Ovary (tissue), 9 donors: ENCODE data around the gene WWOX. TPM values are rescaled to one million over a fixed set of nuclear protein-coding genes. Genes with fewer than 3 reads are reported as not detected.

Source experiments
- DNase-seq, 5 donors: peaks; one replicate each; pipeline ENCODE4 v3.0.0-alpha.2; 2019 to 2020
- H3K27ac ChIP-seq, 2 donors: fragments of 200-600 bp; one replicate each; pipeline versions ENCODE4 v1.5.1 to v1.8.0; 2019 to 2022
- H3K27me3 ChIP-seq: fragments of 200-600 bp; one replicate; pipeline ENCODE4 v1.8.0; 2022
- H3K36me3 ChIP-seq: fragments of 200-600 bp; sonication (generic); one replicate; pipeline ENCODE4 v1.5.1; 2019
- H3K4me1 ChIP-seq: one replicate; pipeline ENCODE4 v1.8.1; 2013; ENCODE audit warnings: mild to moderate bottlenecking, moderate library complexity; ENCODE audit not compliant: insufficient read depth
- H3K4me3 ChIP-seq: fragments of 200-600 bp; sonication (generic); one replicate; pipeline ENCODE4 v1.5.1; 2017
- H3K9me3 ChIP-seq, 2 donors: fragments of 200-600 bp in 1 of 2; sonication (generic) in 1 of 2; one replicate each; pipeline versions ENCODE4 v1.5.1 to v1.8.1; 2013 to 2019; ENCODE audit warnings: mild to moderate bottlenecking in 1 of 2, moderate library complexity in 1 of 2
- EP300 ChIP-seq: sonication (generic); formaldehyde crosslinking; IDR thresholded peaks from one replicate; pipeline ENCODE4 v1.6.1; 2017; ENCODE audit warnings: antibody characterized with exemption
- POLR2A ChIP-seq: fragments of 450-650 bp; IDR thresholded peaks from one replicate; pipeline ENCODE4 v1.6.1; 2017; ENCODE audit warnings: antibody characterized with exemption, mild to moderate bottlenecking, moderate library complexity
- WGBS, 3 donors: extraction: QIAGEN DNeasy Blood & Tissue Kit in 1 of 3; methylation state at CpG; one replicate each; pipeline versions ENCODE4 v1.1.5 to v1.1.7; 2013 to 2017; 5-methylcytosine and 5-hydroxymethylcytosine counted together
- intact Hi-C, 4 donors: fragments of 100-400 bp; cut with DNase I; formaldehyde crosslinking; loops; one replicate each; pipeline versions ENCODE4 v1.11.0 to v1.15.1; 2022 to 2023
- polyA plus RNA-seq, 2 donors: library from polyadenylated mRNA; stranded (reverse); fragments of 200-250 nt in 1 of 2; fragments of 350-450 nt in 1 of 2; fragmentation: Illumina TruSeq in 1 of 2; extraction: RNeasy Lipid Tissue Mini Kit (QIAGEN cat#74804) in 1 of 2; gene quantifications; one replicate each; pipeline ENCODE4 v1.2.3, GENCODE V29; 2013 to 2014
- total RNA-seq, 7 donors: library from RNA; depleted of rRNA in 2 of 7; stranded (reverse); fragments of >200 nt in 2 of 7; fragmentation: NEBNext Ultra II Directional in 3 of 7; extraction: Animal tissue kit (Norgen Biotek cat#: 25700) in 3 of 7; gene quantifications; one replicate each; pipeline versions ENCODE4 v1.1.0 to v1.2.4, GENCODE V29; 2016 to 2023
- TF ChIP-seq, protein P1 (sequence below), 3 donors: fragments of 450-650 bp in 2 of 3; fragments of 200-600 bp in 1 of 3; IDR thresholded peaks; one replicate each; pipeline versions ENCODE4 v1.5.1 to v1.8.0; 2016 to 2022; ENCODE audit warnings: antibody characterized with exemption in 3 of 3, mild to moderate bottlenecking in 1 of 3
- donor health status: DM: no; HTN: no; CAD: no; lungs with moderate emphysema.
- donor health status: DM: no; HTN: no; CAD: no.
- donor health status: Bipolar disorder and iron deficiency.
- donor health status: DM: yes; HTN: yes; CAD: no.
- donor health status: DM: no; HTN: no; CAD: no.
- donor health status: DM: yes; HTN: yes; CAD: no.

The WWOX gene
- total and polyA plus RNA-seq, 9 donors = 11.0 to 40.5 (median 25.2) TPM

DNA sequence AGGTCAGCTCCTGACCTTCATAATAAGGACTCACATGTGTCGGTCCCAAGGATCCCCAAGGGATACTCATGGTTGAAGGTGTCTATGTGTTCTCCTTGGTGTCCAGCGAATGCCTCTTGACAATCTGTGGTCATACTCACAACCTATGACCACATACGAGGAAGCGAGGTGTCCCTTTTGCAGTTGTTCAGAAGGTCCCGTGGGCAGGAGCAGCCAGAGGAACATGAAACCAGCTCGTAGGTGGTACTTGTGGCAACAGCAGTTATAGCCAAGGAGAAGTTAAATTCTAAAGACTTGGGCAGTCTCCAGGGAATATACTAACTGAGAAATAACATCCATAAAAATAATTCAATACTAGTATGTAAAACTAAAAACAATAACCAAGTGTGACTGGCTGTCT lies 685.3 kb downstream of the WWOX start:
- H3K27ac ChIP-seq = no peak overlapping the region
- H3K4me3 ChIP-seq = no peak overlapping the region
- intact Hi-C loops = no loop called here
- TF ChIP-seq POLR2A = no peak
- TF ChIP-seq, protein P1, sequence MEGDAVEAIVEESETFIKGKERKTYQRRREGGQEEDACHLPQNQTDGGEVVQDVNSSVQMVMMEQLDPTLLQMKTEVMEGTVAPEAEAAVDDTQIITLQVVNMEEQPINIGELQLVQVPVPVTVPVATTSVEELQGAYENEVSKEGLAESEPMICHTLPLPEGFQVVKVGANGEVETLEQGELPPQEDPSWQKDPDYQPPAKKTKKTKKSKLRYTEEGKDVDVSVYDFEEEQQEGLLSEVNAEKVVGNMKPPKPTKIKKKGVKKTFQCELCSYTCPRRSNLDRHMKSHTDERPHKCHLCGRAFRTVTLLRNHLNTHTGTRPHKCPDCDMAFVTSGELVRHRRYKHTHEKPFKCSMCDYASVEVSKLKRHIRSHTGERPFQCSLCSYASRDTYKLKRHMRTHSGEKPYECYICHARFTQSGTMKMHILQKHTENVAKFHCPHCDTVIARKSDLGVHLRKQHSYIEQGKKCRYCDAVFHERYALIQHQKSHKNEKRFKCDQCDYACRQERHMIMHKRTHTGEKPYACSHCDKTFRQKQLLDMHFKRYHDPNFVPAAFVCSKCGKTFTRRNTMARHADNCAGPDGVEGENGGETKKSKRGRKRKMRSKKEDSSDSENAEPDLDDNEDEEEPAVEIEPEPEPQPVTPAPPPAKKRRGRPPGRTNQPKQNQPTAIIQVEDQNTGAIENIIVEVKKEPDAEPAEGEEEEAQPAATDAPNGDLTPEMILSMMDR (IDR thresholded peaks at IDR 0.05) = no peak
- TF ChIP-seq EP300 = no peak
- H3K4me1 ChIP-seq = no peaks in the 10 kb centered on the region
- H3K36me3 ChIP-seq = no peaks in the 10 kb centered on the region
- H3K27me3 ChIP-seq = no peaks in the 10 kb centered on the region
- DNase-seq = no peak
- no peaks in the 10 kb centered on the region for H3K9me3 ChIP-seq
- 89 to 91% (median 90%) methylated on average over 6 of the region's 6 CpGs for WGBS, 3 donors

DNA sequence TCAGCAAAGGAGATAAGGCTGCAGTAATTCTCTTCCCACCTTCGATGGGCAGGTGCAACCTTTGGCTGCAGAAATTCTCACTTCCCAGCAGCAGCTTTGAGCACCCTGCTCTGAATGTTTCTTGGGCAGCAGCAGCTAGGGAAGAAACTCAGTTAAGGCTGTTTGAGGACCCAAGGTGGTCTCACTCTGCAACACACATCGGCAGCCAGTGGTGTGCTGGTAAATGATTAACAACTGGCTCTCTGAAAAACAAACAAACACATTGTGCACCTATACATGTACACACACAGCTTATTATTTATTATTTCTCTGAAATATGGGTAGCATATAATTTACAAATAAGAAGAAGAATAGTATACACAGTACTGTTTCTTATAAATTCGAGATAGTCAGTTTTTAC lies 685.8 kb downstream of the WWOX start:
- TF ChIP-seq, protein P1 (IDR thresholded peaks at IDR 0.05) = no peak
- TF ChIP-seq EP300 (no peak), POLR2A (no peak)
- Histone ChIP-seq H3K27me3 (no peaks in the 10 kb centered on the region), H3K27ac (no peak overlapping the region), H3K4me3 (no peak overlapping the region), H3K4me1 (no peaks in the 10 kb centered on the region), H3K9me3 (no peaks in the 10 kb centered on the region), H3K36me3 (no peaks in the 10 kb centered on the region)
- DNase-seq = no peak
- WGBS, 3 donors = 82 to 90% (median 87%) methylated on average over 3 of the region's 3 CpGs
- intact Hi-C loops = no loop called here

DNA sequence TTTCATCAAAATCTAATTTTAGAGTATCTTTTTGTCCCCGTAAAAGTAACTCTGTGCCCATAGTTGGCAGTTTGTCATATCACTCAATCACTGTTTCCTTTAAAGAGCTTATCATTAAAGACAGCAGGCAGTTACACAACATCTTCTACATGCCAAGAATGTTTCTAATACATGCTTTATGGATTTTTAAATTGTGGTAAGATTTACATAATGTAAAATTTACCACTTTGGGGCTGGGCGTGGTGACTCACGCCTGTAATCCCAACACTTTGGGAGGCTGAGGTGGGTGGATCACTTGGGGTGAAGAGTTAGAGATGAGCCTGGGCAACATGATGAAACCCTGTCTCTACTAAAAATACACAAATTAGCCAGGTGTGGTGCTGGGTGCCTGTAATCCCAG lies 687.2 kb downstream of the WWOX start:
- 61 to 88% (median 80%) methylated on average over 3 of the region's 3 CpGs for WGBS, 3 donors
- no peak for DNase-seq
- no peak overlapping the region for H3K27ac ChIP-seq
- H3K4me1 ChIP-seq = no peaks in the 10 kb centered on the region
- no peaks in the 10 kb centered on the region for H3K27me3 ChIP-seq
- no peaks in the 10 kb centered on the region for H3K36me3 ChIP-seq
- intact Hi-C loops = no loop called here
- H3K9me3 ChIP-seq = no peaks in the 10 kb centered on the region
- TF ChIP-seq POLR2A = no peak
- TF ChIP-seq, protein P1 (IDR thresholded peaks at IDR 0.05) = no peak
- H3K4me3 ChIP-seq = no peak overlapping the region

DNA sequence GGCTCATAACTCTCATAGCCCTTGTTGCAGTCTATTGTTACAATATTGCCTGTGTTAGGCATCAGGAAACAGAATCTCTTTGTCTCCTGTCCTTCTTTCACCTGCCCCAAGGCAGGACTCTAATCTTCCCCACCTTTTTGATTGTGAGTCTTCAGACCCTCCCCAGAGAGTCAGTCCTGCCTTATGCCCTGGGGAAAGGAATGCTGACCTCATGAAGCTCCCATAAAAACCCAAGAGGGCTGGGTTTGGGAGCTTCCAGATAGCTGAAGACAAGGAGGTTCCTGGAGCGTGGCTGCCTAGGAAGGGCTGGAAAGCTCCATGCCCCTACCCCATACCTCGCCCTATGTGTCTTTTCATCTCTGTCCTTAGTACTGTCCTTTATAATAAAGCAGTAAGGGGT lies 688.8 kb downstream of the WWOX start:
- Histone ChIP-seq H3K27ac (no peak overlapping the region), H3K27me3 (no peaks in the 10 kb centered on the region), H3K9me3 (no peaks in the 10 kb centered on the region), H3K36me3 (no peaks in the 10 kb centered on the region), H3K4me3 (no peak overlapping the region), H3K4me1 (no peaks in the 10 kb centered on the region)
- DNase-seq = no peak
- TF ChIP-seq EP300 = no peak
- TF ChIP-seq, protein P1 (IDR thresholded peaks at IDR 0.05) = no peak
- no peak for TF ChIP-seq POLR2A
- WGBS, 3 donors = 95 to 100% (median 99%) methylated on average over 2 of the region's 2 CpGs
- intact Hi-C loops = no loop called here

- intact Hi-C loops = no loop called here
- WGBS, 3 donors = 49 to 66% (median 57%) methylated on average over 2 of the region's 2 CpGs
Measured at GRCh38 chr16:78788696-78789095, 689.2 kb downstream of the WWOX start.

More at GRCh38 chr16:78788696-78789095, 689.2 kb downstream of the WWOX start:
- Histone ChIP-seq H3K27ac (no peak overlapping the region), H3K4me1 (no peaks in the 10 kb centered on the region), H3K36me3 (no peaks in the 10 kb centered on the region), H3K9me3 (no peaks in the 10 kb centered on the region), H3K27me3 (no peaks in the 10 kb centered on the region), H3K4me3 (no peak overlapping the region)
- TF ChIP-seq POLR2A (no peak), EP300 (no peak)
- TF ChIP-seq, protein P1 (IDR thresholded peaks at IDR 0.05) = no peak
- no peak for DNase-seq
